K562 (cell line): ENCODE measurements around the gene CCPG1. TPM values are rescaled to one million over a fixed set of nuclear protein-coding genes. Genes with fewer than 3 reads are reported as not detected.

ENCODE experiments used
- ATAC-seq: fragments of 200-7000 bp; cut with Tn5 transposase; 3 replicates; pipeline ENCODE4 v1.9.1; 2020; ENCODE audit warnings: moderate library complexity
- BruUV-seq: library from RNA; stranded (reverse); fragments of 400-500 nt; replicated peaks from 2 replicates; lab custom pipeline; 2021; lab: Mats Ljungman, UMichigan
- CTCF ChIA-PET: fragments of 300-600 bp; formaldehyde crosslinking; extraction: SDS; loops from one replicate; lab custom pipeline; 2021; ENCODE audit warnings: low intra/inter-chr PET ratio; lab: Yijun Ruan, JAX
- POLR2A ChIA-PET: fragments of 300-600, 350-650 bp; sonication (Branson Sonifier 250); formaldehyde crosslinking; extraction: SDS; loops from one replicate; lab custom pipeline; 2021; ENCODE audit warnings: antibody characterized with exemption, inconsistent platforms; lab: Yijun Ruan, JAX
- DNase-seq, 4 experiments: peaks; one replicate each; pipeline versions ENCODE4 v3.0.0 to v3.0.0-alpha.2; 2011 to 2018; ENCODE audit warnings: low spot score in 3 of 4, mixed read lengths in 3 of 4; ENCODE audit errors: extremely low read depth in 1 of 4
- FAIRE-seq: peaks from 2 replicates; lab custom pipeline; 2011; peaks lifted over from hg19 to GRCh38; lab: Jason Lieb, UNC
- H2AFZ ChIP-seq: 2 replicates; pipeline ENCODE4 v1.6.0; 2011; ENCODE audit warnings: low read depth, low read length, control low read depth, inconsistent platforms
- H3K27ac ChIP-seq: fragments of 200-600 bp; 3 replicates; pipeline ENCODE4 v1.8.0; 2011; ENCODE audit warnings: low read depth, mild to moderate bottlenecking, control low read depth, inconsistent platforms, low read length, moderate library complexity, mixed read lengths; ENCODE audit errors: extremely low read depth
- H3K27me3 ChIP-seq, 2 experiments: fragments of 300-600 bp in 1 of 2; 2 replicates in 1 of 2; 3 replicates in 1 of 2; pipeline versions ENCODE4 v1.6.0 to v1.8.0; 2011; ENCODE audit warnings: inconsistent platforms in 2 of 2, low read length in 2 of 2, mild to moderate bottlenecking in 1 of 2, mixed read lengths in 1 of 2, moderate library complexity in 1 of 2; ENCODE audit not compliant: control insufficient read depth in 2 of 2, insufficient read depth in 2 of 2
- H3K36me3 ChIP-seq: fragments of 300-600 bp; 3 replicates; pipeline ENCODE4 v1.8.0; 2011; ENCODE audit warnings: mild to moderate bottlenecking, low read length, inconsistent platforms; ENCODE audit not compliant: control insufficient read depth, insufficient read depth
- H3K4me1 ChIP-seq, 2 experiments: fragments of 200-600 bp in 1 of 2; replicated peaks in 1 of 2; 2 replicates in 1 of 2; 3 replicates in 1 of 2; pipeline versions ENCODE4 v1.5.1 to v1.8.0; 2011; ENCODE audit warnings: inconsistent platforms in 2 of 2, low read length in 2 of 2, mild to moderate bottlenecking in 1 of 2, mixed read lengths in 1 of 2, moderate library complexity in 1 of 2; ENCODE audit not compliant: control insufficient read depth in 2 of 2, insufficient read depth in 2 of 2
- H3K4me2 ChIP-seq: 2 replicates; pipeline ENCODE4 v1.6.1; 2011; ENCODE audit warnings: low read length, control low read depth, inconsistent platforms, mixed read lengths; ENCODE audit not compliant: insufficient read depth
- H3K4me3 ChIP-seq: fragments of 200-600 bp; sonication (generic), shearing (Covaris generic); 2 replicates; pipeline ENCODE4 v1.5.1; 2016; ENCODE audit warnings: control low read depth, inconsistent platforms
- H3K79me2 ChIP-seq: fragments of 200-600 bp; 3 replicates; pipeline ENCODE4 v1.8.0; 2011; ENCODE audit warnings: low read length, inconsistent platforms; ENCODE audit not compliant: control insufficient read depth, insufficient read depth
- H3K9ac ChIP-seq, 2 experiments: 2 replicates each; pipeline versions ENCODE4 v1.6.0 to v1.6.1; 2011; ENCODE audit warnings: low read depth in 2 of 2, low read length in 2 of 2, control low read depth in 1 of 2, inconsistent platforms in 1 of 2, mild to moderate bottlenecking in 1 of 2, mixed read lengths in 1 of 2; ENCODE audit not compliant: insufficient read depth in 1 of 2
- H3K9me1 ChIP-seq: one replicate; pipeline ENCODE4 v1.6.0; 2011; ENCODE audit warnings: inconsistent platforms, mild to moderate bottlenecking, low read length, moderate library complexity; ENCODE audit not compliant: control insufficient read depth, insufficient read depth
- H3K9me3 ChIP-seq: replicated peaks from 2 replicates; pipeline ENCODE4 v1.5.1; 2011; ENCODE audit warnings: low read depth, low read length, inconsistent platforms; ENCODE audit not compliant: control insufficient read depth, insufficient read depth
- H4K20me1 ChIP-seq: replicated peaks from 2 replicates; pipeline ENCODE4 v1.6.1; 2011; ENCODE audit warnings: low read length, inconsistent platforms, mixed read lengths; ENCODE audit not compliant: control insufficient read depth, insufficient read depth
- ARID4B ChIP-seq: sonication (generic); formaldehyde crosslinking; IDR thresholded peaks from 2 replicates; pipeline ENCODE4 v1.8.0; 2022; ENCODE audit warnings: mild to moderate bottlenecking, missing genetic modification reagents
- CUX1 ChIP-seq: fragments of 200-800 bp; sonication (Bioruptor generic); IDR thresholded peaks from 2 replicates; pipeline ENCODE4 v1.6.1; 2016; ENCODE audit warnings: missing genetic modification characterization, missing compliant biosample characterization
- HDAC3 ChIP-seq: fragments of 450-650 bp; IDR thresholded peaks from 2 replicates; pipeline ENCODE4 v1.6.1; 2018; ENCODE audit warnings: borderline replicate concordance, mild to moderate bottlenecking, moderate library complexity; ENCODE audit not compliant: partially characterized antibody
- HLTF ChIP-seq: fragments of 450-650 bp; IDR thresholded peaks from 2 replicates; pipeline ENCODE4 v1.6.1; 2016
- KDM1A ChIP-seq, 2 experiments: fragments of 450-650 bp; IDR thresholded peaks; 2 replicates each; pipeline ENCODE4 v1.6.1; 2016; ENCODE audit warnings: mild to moderate bottlenecking in 2 of 2
- MEF2A ChIP-seq: IDR thresholded peaks from 2 replicates; pipeline ENCODE4 v1.6.1; 2011; ENCODE audit warnings: low read depth, mild to moderate bottlenecking, low read length, moderate library complexity; ENCODE audit not compliant: control insufficient read depth
- PML ChIP-seq: IDR thresholded peaks from 2 replicates; pipeline ENCODE4 v1.6.1; 2012; ENCODE audit warnings: low read length, inconsistent platforms
- RAD21 ChIP-seq, 2 experiments: fragments of 250-450 bp in 1 of 2; fragments of 450-650 bp in 1 of 2; sonication (Bioruptor Pico) in 1 of 2; formaldehyde crosslinking in 1 of 2; IDR thresholded peaks in 1 of 2; conservative IDR thresholded peaks in 1 of 2; 2 replicates each; pipeline versions ENCODE4 v1.4.0 to v1.8.0; 2020 to 2022; ENCODE audit warnings: mild to moderate bottlenecking in 2 of 2, moderate library complexity in 1 of 2
- TAL1 ChIP-seq: fragments of 450-650 bp; IDR thresholded peaks from 2 replicates; pipeline ENCODE4 v1.6.1; 2016; ENCODE audit warnings: mild to moderate bottlenecking
- TBL1XR1 ChIP-seq, 2 experiments: IDR thresholded peaks; 2 replicates each; pipeline ENCODE4 v1.6.1; 2012; ENCODE audit warnings: improper control_type of control experiment in 2 of 2, low read length in 2 of 2, mild to moderate bottlenecking in 1 of 2
- ZNF695 ChIP-seq: fragments of 450-650 bp; formaldehyde crosslinking; IDR thresholded peaks from 2 replicates; pipeline ENCODE4 v1.4.0; 2020; ENCODE audit warnings: mild to moderate bottlenecking, moderate library complexity
- in situ Hi-C: fragments of 300-500 bp; cut with MboI; formaldehyde crosslinking; loops from 4 replicates; pipeline ENCODE4 v1.15.0; 2018; ENCODE audit warnings: inconsistent platforms, mixed read lengths
- intact Hi-C: fragments of 100-400 bp; cut with micrococcal nuclease; formaldehyde crosslinking; loops from 2 replicates; pipeline ENCODE4 v1.14.2; 2022
- polyA plus RNA-seq, 8 experiments: library from polyadenylated mRNA; depleted of rRNA in 4 of 8; stranded (reverse) in 5 of 8; unstranded in 3 of 8; fragments of >200 nt; fragmentation: Nextera tagmentation in 2 of 8; fragmentation: Illumina TruSeq in 1 of 8; extraction: Ambion mirVana in 2 of 8; extraction: Trizol in 1 of 8; gene quantifications; 2 replicates each; pipeline versions ENCODE4 v1.2.1 to v1.2.3, GENCODE V29; 2011 to 2014; ENCODE audit warnings: inconsistent platforms in 1 of 8, missing spikeins in 1 of 8
- total RNA-seq, 7 experiments: library from RNA; depleted of rRNA in 6 of 7; stranded (reverse); fragments of >200 nt in 6 of 7; fragmentation: Illumina TruSeq in 2 of 7; extraction: Trizol in 2 of 7; gene quantifications; 2 replicates each; pipeline versions ENCODE4 v1.2.1 to v1.2.3, GENCODE V29; 2011 to 2021; ENCODE audit warnings: low replicate concordance in 1 of 7

Gene CCPG1
- total and polyA plus RNA-seq, 9 of the 15 experiments (the other 6 are each of a cell fraction or from before 2014, with no cell fraction given) = 33.0 to 54.9 (median 41.1) TPM

GRCh38 chr15:55407498-55408011 lies 604 bp downstream of the CCPG1 start (continued):
- peak; percentile 66; the same call in 1 of the 2 replicates for TF ChIP-seq ARID4B

GRCh38 chr15:55403531-55403930 lies 4.6 kb downstream of the CCPG1 start:
- H3K9ac ChIP-seq = peak overlapping the region in 1 of 2 experiments; percentile 84; a peak in 2 of 4 replicates
- intact Hi-C loops = loop anchor here (2.0 kb wide), 1 partner anchor 85 kb away; the partner anchor contains the start of genes PIGB and PIGBOS1
- H3K4me1 ChIP-seq = peaks cover 18 to 37% of the 10 kb centered on the region in 2 experiments
- DNase-seq (peak; percentile 15 to 79 (median 46)), ATAC-seq (peak; percentile 50), FAIRE-seq (peak; percentile 90)
- no peaks in the 10 kb centered on the region for H3K27me3 ChIP-seq
- no TSS peak for BruUV-seq
- H3K9me1 ChIP-seq = no peaks in the 10 kb centered on the region
- peak overlapping the region; percentile 70 for H3K4me2 ChIP-seq
- H3K79me2 ChIP-seq = peaks cover 96% of the 10 kb centered on the region
- no peaks in the 10 kb centered on the region for H3K9me3 ChIP-seq
- no peaks in the 10 kb centered on the region for H4K20me1 ChIP-seq
- ChIA-PET POLR2A (no interaction called here), CTCF (no interaction called here)
- peak overlapping the region; percentile 75 for H3K27ac ChIP-seq
- no peak overlapping the region for H3K4me3 ChIP-seq
- no peak overlapping the region for H2AFZ ChIP-seq
- in situ Hi-C loops = no loop called here
- peaks cover 6% of the 10 kb centered on the region; the same call in 1 of the 3 replicates for H3K36me3 ChIP-seq
- TF ChIP-seq CUX1 (CRISPR knock-in tag) (0 out of 2 replicates have a peak, but pooled peaks have one; percentile 28), TAL1 (peak; percentile 45; the same call in 1 of the 2 replicates), TBL1XR1 (IDR thresholded peaks at IDR 0.05; ENCODE audit: low read length in 2 of 2) (0 out of 4 replicates have a peak, but pooled peaks of 1 of the 2 experiments have one; percentile 26), MEF2A (no peak), RAD21 (CRISPR knock-in tag; conservative IDR thresholded peaks at IDR 0.05 in 1 of 2, IDR thresholded peaks at IDR 0.05 in 1 of 2) (peak in 1 of 2 experiments; percentile 2; a peak in 1 of 4 replicates), ZNF695 (no peak), KDM1A (IDR thresholded peaks at IDR 0.05) (peak in 1 of 2 experiments; percentile 50; a peak in 1 of 4 replicates), PML (no peak; the same call in 1 of the 2 replicates), HLTF (no peak), HDAC3 (peak; percentile 35)
